Cardiac muscle cell (in vitro differentiated cells and primary cell): ENCODE data around the gene POFUT2. TPM values are rescaled to one million over a fixed set of nuclear protein-coding genes. Genes with fewer than 3 reads are reported as not detected.

Experiments
- DNase-seq, 2 donors: peaks; one replicate each; pipeline versions ENCODE4 v3.0.0 to v3.0.0-alpha.2; 2010 to 2017; ENCODE audit warnings: low read depth in 1 of 2, low spot score in 1 of 2
- H3K27ac ChIP-seq: fragments of 200-600 bp; sonication (generic); 2 replicates; pipeline ENCODE4 v1.5.1; 2016
- H3K27me3 ChIP-seq: fragments of 200-600 bp; sonication (generic); 2 replicates; pipeline ENCODE4 v1.6.0; 2016; ENCODE audit warnings: control low read depth
- H3K36me3 ChIP-seq: fragments of 200-600 bp; sonication (generic); 2 replicates; pipeline ENCODE4 v1.5.1; 2016; ENCODE audit warnings: control low read depth
- H3K4me1 ChIP-seq: fragments of 200-600 bp; sonication (generic); 2 replicates; pipeline ENCODE4 v1.8.1; 2017; ENCODE audit warnings: low read depth, mild to moderate bottlenecking, mixed run types
- H3K4me3 ChIP-seq: fragments of 200-600 bp; sonication (generic); 2 replicates; pipeline ENCODE4 v1.5.1; 2016; ENCODE audit warnings: mild to moderate bottlenecking
- H3K9me3 ChIP-seq: fragments of 200-600 bp; sonication (generic); 2 replicates; pipeline ENCODE4 v1.5.1; 2017; ENCODE audit warnings: low read depth, mild to moderate bottlenecking, control low read depth
- CTCF ChIP-seq: IDR thresholded peaks from 2 replicates; pipeline ENCODE4 v1.5.1; 2012; ENCODE audit warnings: low read depth, mild to moderate bottlenecking, low read length
- polyA plus RNA-seq: library from polyadenylated mRNA; unstranded; fragments of >200 nt; fragmentation: Nextera tagmentation; extraction: Ambion mirVana; gene quantifications from 2 replicates; pipeline ENCODE4 v1.2.1, GENCODE V29; 2016
- total RNA-seq: library from RNA; depleted of rRNA; stranded (reverse); fragments of >200 nt; gene quantifications from 2 replicates; pipeline ENCODE4 v1.2.3, GENCODE V29; 2016

Gene POFUT2
- total and polyA plus RNA-seq, 2 experiments from 2014 or later, result 46.1 to 46.8 TPM

GRCh38 chr21:45259206-45259840 lies 28.4 kb downstream of the POFUT2 start:
- no peaks in the 10 kb centered on the region for H3K27me3 ChIP-seq
- H3K27ac ChIP-seq, result no peak overlapping the region
- H3K4me1 ChIP-seq, result peaks cover 24% of the 10 kb centered on the region
- DNase-seq, result peak in 1 of 2 donors; percentile 10
- no peak for TF ChIP-seq CTCF
- H3K4me3 ChIP-seq, result no peak overlapping the region
- no peaks in the 10 kb centered on the region for H3K36me3 ChIP-seq
- no peaks in the 10 kb centered on the region for H3K9me3 ChIP-seq

GRCh38 chr21:45258466-45258865 lies 29.2 kb downstream of the POFUT2 start:
- DNase-seq, result no peak
- peaks cover 24% of the 10 kb centered on the region for H3K4me1 ChIP-seq
- H3K4me3 ChIP-seq, result no peak overlapping the region
- peak overlapping the region; percentile 94 for H3K27ac ChIP-seq
- H3K36me3 ChIP-seq, result no peaks in the 10 kb centered on the region
- TF ChIP-seq CTCF, result no peak
- H3K27me3 ChIP-seq, result no peaks in the 10 kb centered on the region
- H3K9me3 ChIP-seq, result no peaks in the 10 kb centered on the region

DNA sequence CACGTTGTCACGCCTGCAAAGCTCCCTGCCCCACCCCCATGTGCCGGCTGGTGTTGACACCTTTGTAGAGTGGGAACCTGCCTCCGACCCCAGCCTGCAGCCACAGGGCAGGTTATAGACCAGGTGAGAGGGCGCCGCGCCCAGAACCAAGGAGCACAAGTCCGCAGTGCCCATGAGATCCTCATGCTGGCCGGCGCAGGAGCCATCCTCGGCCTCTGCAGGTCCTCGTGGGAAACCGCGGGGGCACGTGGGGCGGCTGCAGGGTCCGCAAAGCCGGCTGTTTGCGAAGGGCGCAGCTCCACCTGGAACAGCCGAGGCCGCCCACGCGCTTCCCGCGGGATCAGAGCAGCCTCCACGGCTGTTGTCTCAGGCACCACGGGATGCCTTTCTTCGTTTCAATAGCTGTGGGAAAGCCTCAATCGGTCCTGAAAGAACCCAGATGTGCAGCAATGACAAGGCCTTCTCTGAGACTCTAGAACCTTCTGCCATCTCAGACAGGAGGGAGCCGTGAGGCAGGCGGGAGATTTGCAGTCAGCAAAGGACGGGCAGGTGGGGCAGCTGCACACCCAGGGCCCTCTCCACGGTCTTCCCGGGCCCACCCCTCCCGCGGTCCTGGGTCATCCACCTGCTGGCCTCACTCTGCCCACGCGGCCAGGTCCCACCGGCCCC lies 29.9 kb downstream of the POFUT2 start:
- Histone ChIP-seq H3K36me3 (no peaks in the 10 kb centered on the region), H3K27me3 (no peaks in the 10 kb centered on the region), H3K27ac (peak overlapping the region; percentile 94), H3K4me3 (no peak overlapping the region), H3K9me3 (no peaks in the 10 kb centered on the region), H3K4me1 (peaks cover 24% of the 10 kb centered on the region)
- TF ChIP-seq CTCF, result no peak
- no peak for DNase-seq

DNA sequence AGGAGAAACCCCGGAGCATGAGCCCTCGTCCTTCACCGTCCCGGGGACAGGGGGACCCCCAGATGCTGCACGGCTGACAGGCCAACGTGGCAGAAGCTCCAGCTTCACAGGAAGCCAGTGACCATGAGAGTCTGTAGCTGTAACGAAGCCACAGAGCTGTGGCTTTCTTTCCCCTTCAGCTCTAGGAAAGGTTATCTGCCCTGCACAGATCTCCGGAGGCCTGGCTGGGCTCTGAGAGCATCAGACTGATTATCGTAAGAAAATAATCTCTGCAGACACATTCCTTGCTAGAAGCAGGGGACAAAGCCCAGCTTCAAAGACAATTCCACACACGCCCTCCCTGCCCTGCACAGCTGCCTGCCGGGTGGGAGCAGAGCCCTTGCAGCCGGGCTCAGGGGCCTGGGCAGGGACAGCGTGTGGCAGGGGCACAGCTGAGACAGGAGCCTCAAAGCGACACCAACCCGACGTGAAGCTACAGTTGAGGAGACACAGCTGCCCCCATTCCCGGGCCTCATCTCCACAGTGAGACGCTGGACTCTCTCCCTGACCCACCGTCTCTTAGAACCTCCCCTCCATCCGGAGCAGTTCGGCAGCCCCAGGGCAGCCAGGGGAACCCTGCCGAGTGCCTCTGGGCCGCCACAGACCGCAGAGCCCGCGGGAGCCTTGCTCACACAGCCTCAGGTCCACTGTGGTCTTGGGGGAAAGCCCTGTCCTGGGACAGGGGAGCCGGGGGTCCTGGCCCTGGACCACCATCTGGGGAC lies 30.6 kb downstream of the POFUT2 start:
- Histone ChIP-seq H3K36me3 (no peaks in the 10 kb centered on the region), H3K4me1 (peaks cover 24% of the 10 kb centered on the region), H3K9me3 (no peaks in the 10 kb centered on the region), H3K27ac (peak overlapping the region; percentile 94), H3K27me3 (no peaks in the 10 kb centered on the region), H3K4me3 (no peak overlapping the region)
- DNase-seq, result peak; percentile 25 to 77
- no peak for TF ChIP-seq CTCF

DNA sequence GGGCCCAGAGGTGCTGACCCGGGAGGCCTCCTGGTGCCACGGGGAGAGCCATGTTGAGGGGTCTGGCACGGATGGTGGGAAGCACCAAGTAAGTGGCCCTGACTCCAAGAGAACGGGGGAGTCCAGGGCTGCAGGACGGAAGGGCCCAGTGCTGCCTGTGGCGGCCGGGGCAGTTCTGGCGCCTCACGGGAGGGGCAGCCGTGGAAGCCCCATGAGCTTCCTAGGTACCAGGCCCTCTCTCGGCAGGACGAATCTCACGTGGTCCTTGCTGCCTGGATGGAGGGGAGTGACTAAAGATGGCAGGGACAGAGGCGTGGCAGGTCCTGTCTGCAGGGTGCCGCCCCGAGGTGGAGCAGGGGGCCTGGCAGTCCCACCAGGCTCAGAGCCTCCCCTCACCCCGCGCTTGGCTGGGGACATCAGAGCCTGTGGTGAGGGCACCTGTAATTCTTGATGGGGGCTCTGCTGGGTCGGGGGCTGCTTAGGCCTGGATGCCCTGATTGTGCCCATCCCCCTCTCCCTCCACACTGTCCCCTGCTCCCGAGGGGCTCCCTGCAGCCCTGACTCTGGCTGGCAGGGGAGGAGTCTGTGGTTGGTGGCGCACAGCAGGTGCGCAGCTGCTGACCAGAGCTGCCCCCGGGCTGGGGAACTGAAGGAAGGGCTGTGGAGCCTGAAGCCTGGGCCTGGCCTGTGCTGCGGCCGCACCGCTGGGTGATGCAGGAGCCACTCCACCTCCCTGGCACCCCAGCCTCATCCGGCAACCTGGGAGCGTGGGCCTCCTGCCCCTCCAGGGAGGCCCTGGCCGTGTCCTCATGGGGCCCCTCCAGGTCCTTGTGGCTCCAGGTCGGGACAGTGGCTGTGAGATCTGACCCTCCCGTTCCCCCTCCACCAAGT lies 31.4 kb downstream of the POFUT2 start:
- no peak for DNase-seq
- H3K9me3 ChIP-seq, result no peaks in the 10 kb centered on the region
- H3K4me3 ChIP-seq, result no peak overlapping the region
- peaks cover 24% of the 10 kb centered on the region for H3K4me1 ChIP-seq
- no peaks in the 10 kb centered on the region for H3K27me3 ChIP-seq
- H3K27ac ChIP-seq, result peak overlapping the region; percentile 94
- TF ChIP-seq CTCF, result no peak
- H3K36me3 ChIP-seq, result no peaks in the 10 kb centered on the region
